Caco-2 (cell line): ENCODE results near the gene RANGAP1. TPM values are rescaled to one million over a fixed set of nuclear protein-coding genes. Genes with fewer than 3 reads are reported as not detected.

ENCODE experiments used
- BruUV-seq: library from RNA; stranded (reverse); fragments of 400-500 nt; replicated peaks from 2 replicates; lab custom pipeline; 2021; lab: Mats Ljungman, UMichigan
- CTCF ChIA-PET: fragments of 300-600 bp; sonication (Branson Sonifier 250); formaldehyde crosslinking; loops from one replicate; lab custom pipeline; 2022; ENCODE audit warnings: antibody characterized with exemption; lab: Charles Lee
- POLR2A ChIA-PET: fragments of 300-600 bp; sonication (Branson Sonifier 250); formaldehyde crosslinking; loops from one replicate; lab custom pipeline; 2022; ENCODE audit warnings: antibody characterized with exemption; lab: Charles Lee
- DNase-seq, 2 experiments: peaks; one replicate each; pipeline versions ENCODE4 v3.0.0 to v3.0.0-alpha.2; 2020 to 2022
- H3K27me3 ChIP-seq: replicated peaks from 2 replicates; pipeline ENCODE4 v1.6.0; 2011; ENCODE audit warnings: low read length; ENCODE audit not compliant: control insufficient read depth, insufficient read depth
- H3K36me3 ChIP-seq: 2 replicates; pipeline ENCODE4 v1.5.1; 2011; ENCODE audit warnings: low read length; ENCODE audit not compliant: control insufficient read depth, insufficient read depth
- H3K4me1 ChIP-seq: fragments of 250-450 bp; sonication (Bioruptor Pico); 2 replicates; pipeline ENCODE4 v1.5.1; 2020; ENCODE audit warnings: mild to moderate bottlenecking
- H3K4me3 ChIP-seq: 2 replicates; pipeline ENCODE4 v1.5.1; 2011; ENCODE audit warnings: low read depth, mild to moderate bottlenecking, control low read depth, low read length
- H3K9me3 ChIP-seq: fragments of 250-450 bp; sonication (Bioruptor Pico); 2 replicates; pipeline ENCODE4 v1.5.1; 2020; ENCODE audit warnings: mild to moderate bottlenecking, moderate library complexity
- H3K27ac Mint-ChIP-seq: one replicate; pipeline ENCODE4 v1.8.0; 2022; ENCODE audit warnings: mixed read lengths; ENCODE audit not compliant: unreplicated experiment
- H3K27me3 Mint-ChIP-seq: one replicate; pipeline ENCODE4 v1.8.0; 2022; ENCODE audit warnings: mixed read lengths; ENCODE audit not compliant: insufficient read depth, unreplicated experiment
- H3K36me3 Mint-ChIP-seq: one replicate; pipeline ENCODE4 v1.8.0; 2022; ENCODE audit warnings: mild to moderate bottlenecking, mixed read lengths; ENCODE audit not compliant: insufficient read depth, unreplicated experiment
- H3K4me1 Mint-ChIP-seq: one replicate; pipeline ENCODE4 v1.8.0; 2022; ENCODE audit warnings: low read depth, mixed read lengths; ENCODE audit not compliant: unreplicated experiment
- H3K4me3 Mint-ChIP-seq: one replicate; pipeline ENCODE4 v1.8.0; 2022; ENCODE audit warnings: mild to moderate bottlenecking, moderate library complexity, mixed read lengths; ENCODE audit not compliant: unreplicated experiment
- H3K9me3 Mint-ChIP-seq: one replicate; pipeline ENCODE4 v1.8.0; 2022; ENCODE audit warnings: mixed read lengths; ENCODE audit not compliant: unreplicated experiment
- CTCF ChIP-seq, 2 experiments: fragments of 200-600 bp in 1 of 2; IDR thresholded peaks; 1 replicate in 1 of 2; 2 replicates in 1 of 2; pipeline versions ENCODE4 v1.5.1 to v1.8.0; 2011 to 2022; ENCODE audit warnings: antibody characterized with exemption in 1 of 2, control low read depth in 1 of 2, inconsistent platforms in 1 of 2, low read depth in 1 of 2, low read length in 1 of 2, mild to moderate bottlenecking in 1 of 2, moderate library complexity in 1 of 2; ENCODE audit not compliant: insufficient read depth in 1 of 2, severe bottlenecking in 1 of 2, unreplicated experiment in 1 of 2
- intact Hi-C: fragments of 100-400 bp; cut with micrococcal nuclease; formaldehyde crosslinking; loops from one replicate; pipeline ENCODE4 v1.10.0; 2022; ENCODE audit not compliant: unreplicated experiment
- total RNA-seq: library from RNA; stranded (reverse); gene quantifications from 2 replicates; pipeline ENCODE4 v1.2.3, GENCODE V29; 2022

Gene RANGAP1
- total RNA-seq, 1 experiment from 2014 or later, result 106 TPM

DNA sequence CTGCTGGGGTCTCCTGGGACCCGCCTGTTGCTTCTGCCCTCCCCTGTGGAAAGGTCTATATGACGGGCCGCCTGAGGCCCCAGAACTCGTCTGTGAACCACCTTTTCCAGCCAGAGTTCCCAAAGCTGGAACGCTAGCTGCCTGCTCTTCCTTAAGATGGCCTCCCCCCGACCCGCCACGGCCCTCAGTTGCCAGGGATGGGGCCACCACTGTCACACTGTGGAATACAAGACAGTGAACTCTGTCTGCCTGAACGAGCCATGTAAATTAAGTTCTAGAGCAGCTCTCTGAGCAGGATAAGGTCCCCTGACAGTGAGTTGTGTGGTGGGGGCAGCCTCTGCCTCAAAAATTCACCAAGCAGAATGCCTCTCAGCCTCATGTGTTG is 55.6 kb downstream of the RANGAP1 start:
- no TSS peak for BruUV-seq
- Mint-ChIP-seq H3K4me1 (no peaks in the 10 kb centered on the region), H3K36me3 (peaks cover 12% of the 10 kb centered on the region), H3K4me3 (no peak overlapping the region), H3K27ac (no peak overlapping the region), H3K9me3 (no peaks in the 10 kb centered on the region), H3K27me3 (no peaks in the 10 kb centered on the region)
- Histone ChIP-seq H3K4me1 (no peaks in the 10 kb centered on the region), H3K36me3 (no peaks in the 10 kb centered on the region), H3K27me3 (no peaks in the 10 kb centered on the region), H3K4me3 (no peak overlapping the region), H3K9me3 (no peaks in the 10 kb centered on the region)
- CTCF ChIA-PET, result no interaction called here
- POLR2A ChIA-PET, result no interaction called here
- intact Hi-C loops, result no loop called here
- DNase-seq, result no peak
- TF ChIP-seq CTCF (IDR thresholded peaks at IDR 0.05; ENCODE audit: insufficient read depth in 1 of 2, low read depth in 1 of 2, low read length in 1 of 2, severe bottlenecking in 1 of 2, unreplicated experiment in 1 of 2), result no peak

DNA sequence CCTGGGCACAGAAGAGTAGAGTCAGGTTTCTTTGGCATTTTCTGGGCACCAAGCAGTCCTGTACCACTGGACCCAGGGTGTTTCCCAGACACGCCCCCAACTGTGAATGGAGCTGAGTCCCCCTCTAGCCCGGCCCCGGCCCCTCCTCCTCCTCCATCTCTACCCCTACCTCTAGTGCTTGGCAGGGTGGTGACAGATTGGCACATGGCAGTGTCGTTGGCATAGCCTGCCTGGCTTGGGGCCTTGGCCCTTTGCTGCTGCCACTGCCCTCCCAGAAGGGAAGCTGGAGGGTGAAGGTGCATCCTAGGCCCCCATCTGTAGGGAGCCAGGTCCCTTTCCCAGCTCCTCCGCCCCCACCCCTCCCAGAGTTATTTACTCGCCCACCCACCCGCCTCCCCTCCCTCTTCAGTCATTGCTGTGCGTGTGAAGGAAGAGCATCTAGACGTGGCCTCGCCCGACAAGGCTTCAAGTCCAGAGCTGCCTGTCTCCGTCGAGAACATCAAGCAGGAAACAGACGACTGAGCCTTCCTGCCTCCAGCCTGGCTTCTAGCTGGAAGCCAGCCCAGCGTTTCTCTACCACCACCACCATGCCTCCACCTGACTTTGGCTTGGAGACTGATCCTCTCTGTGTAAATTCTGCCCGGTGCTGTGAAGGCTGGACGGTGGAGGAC is 56.1 kb downstream of the RANGAP1 start:
- BruUV-seq, result no TSS peak
- H3K4me1 ChIP-seq, result no peaks in the 10 kb centered on the region
- Mint-ChIP-seq H3K36me3 (peaks cover 12% of the 10 kb centered on the region), H3K9me3 (no peaks in the 10 kb centered on the region), H3K4me1 (no peaks in the 10 kb centered on the region), H3K27me3 (no peaks in the 10 kb centered on the region), H3K27ac (no peak overlapping the region), H3K4me3 (no peak overlapping the region)
- intact Hi-C loops, result no loop called here
- no peak overlapping the region for H3K4me3 ChIP-seq
- no peaks in the 10 kb centered on the region for H3K36me3 ChIP-seq
- POLR2A ChIA-PET, result no interaction called here
- no peak for TF ChIP-seq CTCF (IDR thresholded peaks at IDR 0.05; ENCODE audit: insufficient read depth in 1 of 2, low read depth in 1 of 2, low read length in 1 of 2, severe bottlenecking in 1 of 2, unreplicated experiment in 1 of 2)
- CTCF ChIA-PET, result no interaction called here
- H3K9me3 ChIP-seq, result no peaks in the 10 kb centered on the region
- DNase-seq, result no peak
- no peaks in the 10 kb centered on the region for H3K27me3 ChIP-seq

GRCh38 chr22:41229215-41229614 is 56.8 kb downstream of the RANGAP1 start:
- no peak for TF ChIP-seq CTCF (IDR thresholded peaks at IDR 0.05; ENCODE audit: insufficient read depth in 1 of 2, low read depth in 1 of 2, low read length in 1 of 2, severe bottlenecking in 1 of 2, unreplicated experiment in 1 of 2)
- H3K27me3 Mint-ChIP-seq, result no peaks in the 10 kb centered on the region

More at GRCh38 chr22:41229215-41229614, 56.8 kb downstream of the RANGAP1 start:
- CTCF ChIA-PET, result no interaction called here
- POLR2A ChIA-PET, result no interaction called here
- H3K36me3 Mint-ChIP-seq, result peaks cover 19% of the 10 kb centered on the region
- Histone ChIP-seq H3K4me3 (no peak overlapping the region), H3K4me1 (no peaks in the 10 kb centered on the region), H3K36me3 (no peaks in the 10 kb centered on the region), H3K9me3 (no peaks in the 10 kb centered on the region), H3K27me3 (no peaks in the 10 kb centered on the region)
- no TSS peak for BruUV-seq
- no peak for DNase-seq
- intact Hi-C loops, result no loop called here
- H3K4me1 Mint-ChIP-seq, result no peaks in the 10 kb centered on the region
- no peak overlapping the region for H3K27ac Mint-ChIP-seq
- H3K4me3 Mint-ChIP-seq, result no peak overlapping the region
- no peaks in the 10 kb centered on the region for H3K9me3 Mint-ChIP-seq
